ENCODE measurements around the gene TENT5A. TPM values are rescaled to one million over a fixed set of nuclear protein-coding genes. Genes with fewer than 3 reads are reported as not detected.

TENT5A gene
- total and polyA plus RNA-seq, 2 donors (not counting 3 experiments of a cell fraction or from before 2014, with no cell fraction given): 0.26 to 1.2 TPM

DNA sequence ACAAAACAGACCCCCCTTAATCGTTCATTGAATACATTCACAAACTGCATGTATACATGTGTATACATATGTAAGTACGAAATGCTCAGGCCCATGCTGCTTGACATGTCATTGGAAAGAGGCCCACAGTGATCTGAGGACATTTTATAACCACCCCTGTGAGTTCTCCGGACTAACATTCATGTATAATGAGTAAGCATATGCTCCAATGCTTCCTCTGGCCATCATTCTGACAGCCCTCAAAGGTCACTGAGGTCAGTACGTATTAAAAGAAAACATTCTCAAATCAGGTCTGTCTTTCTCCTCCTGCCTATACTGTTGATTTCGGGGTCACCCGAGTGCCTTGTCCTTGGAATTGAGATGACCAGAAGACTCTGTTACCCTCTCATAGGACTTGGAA lies 54.9 kb downstream of the TENT5A start:
- intact Hi-C loops (cut with micrococcal nuclease) (no loop called here), dilution Hi-C loops (cut with MboI; ENCODE audit: extremely low pct_ligation_motif_present, low sequenced_read_pairs) (no loop called here)
- TF ChIP-seq GATA2 (IDR thresholded peaks at IDR 0.05; ENCODE audit: insufficient read depth, insufficient read length, low read depth, low read length): no peak
- TF ChIP-seq, protein P1, sequence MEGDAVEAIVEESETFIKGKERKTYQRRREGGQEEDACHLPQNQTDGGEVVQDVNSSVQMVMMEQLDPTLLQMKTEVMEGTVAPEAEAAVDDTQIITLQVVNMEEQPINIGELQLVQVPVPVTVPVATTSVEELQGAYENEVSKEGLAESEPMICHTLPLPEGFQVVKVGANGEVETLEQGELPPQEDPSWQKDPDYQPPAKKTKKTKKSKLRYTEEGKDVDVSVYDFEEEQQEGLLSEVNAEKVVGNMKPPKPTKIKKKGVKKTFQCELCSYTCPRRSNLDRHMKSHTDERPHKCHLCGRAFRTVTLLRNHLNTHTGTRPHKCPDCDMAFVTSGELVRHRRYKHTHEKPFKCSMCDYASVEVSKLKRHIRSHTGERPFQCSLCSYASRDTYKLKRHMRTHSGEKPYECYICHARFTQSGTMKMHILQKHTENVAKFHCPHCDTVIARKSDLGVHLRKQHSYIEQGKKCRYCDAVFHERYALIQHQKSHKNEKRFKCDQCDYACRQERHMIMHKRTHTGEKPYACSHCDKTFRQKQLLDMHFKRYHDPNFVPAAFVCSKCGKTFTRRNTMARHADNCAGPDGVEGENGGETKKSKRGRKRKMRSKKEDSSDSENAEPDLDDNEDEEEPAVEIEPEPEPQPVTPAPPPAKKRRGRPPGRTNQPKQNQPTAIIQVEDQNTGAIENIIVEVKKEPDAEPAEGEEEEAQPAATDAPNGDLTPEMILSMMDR (IDR thresholded peaks at IDR 0.05; ENCODE audit: extremely low read depth in 1 of 2, insufficient read depth in 1 of 2, low read depth in 1 of 2, low read length in 2 of 2): no peak
- no peak for TF ChIP-seq EZH2 (IDR thresholded peaks at IDR 0.05; ENCODE audit: borderline replicate concordance, low read depth, low read length, severe bottlenecking)
- POLR2A ChIA-PET: no interaction called here
- CTCF ChIA-PET: no interaction called here
- DNase-seq (ENCODE audit: low read depth, low spot score) (no peak), FAIRE-seq (no peak)
- Histone ChIP-seq H3K27ac (ENCODE audit: insufficient read depth, low read depth, low read length) (no peak overlapping the region), H3K4me1 (ENCODE audit: control insufficient read depth, extremely low read depth, insufficient read depth, low read length) (no peaks in the 10 kb centered on the region), H3K9ac (replicated peaks; ENCODE audit: extremely low read depth, insufficient read depth, low read length) (no peak overlapping the region), H3K9me1 (replicated peaks; ENCODE audit: control insufficient read depth, extremely low read depth, insufficient read depth, low read length) (no peaks in the 10 kb centered on the region), H3K4me2 (ENCODE audit: insufficient read depth, low read length) (no peak overlapping the region), H3K79me2 (ENCODE audit: control insufficient read depth, insufficient read depth, low read length) (no peaks in the 10 kb centered on the region), H3K4me3 (replicated peaks in 1 of 3; ENCODE audit: insufficient read depth in 1 of 3, low read depth in 1 of 3, low read length in 3 of 3) (no peak overlapping the region), H2AFZ (ENCODE audit: low read depth, low read length) (peak overlapping the region; percentile 16), H3K36me3 (ENCODE audit: control insufficient read depth in 2 of 2, extremely low read depth in 1 of 2, insufficient read depth in 2 of 2, low read length in 2 of 2) (no peaks in the 10 kb centered on the region), H3K27me3 (ENCODE audit: control insufficient read depth in 2 of 2, insufficient read depth in 2 of 2, low read length in 2 of 2) (no peaks in the 10 kb centered on the region), H3K9me3 (replicated peaks; ENCODE audit: control insufficient read depth, insufficient read depth, low read length) (no peaks in the 10 kb centered on the region), H4K20me1 (replicated peaks; ENCODE audit: control insufficient read depth, extremely low read depth, insufficient read depth, low read length) (no peaks in the 10 kb centered on the region)
- no TSS peak for BruUV-seq (replicated peaks)

DNA sequence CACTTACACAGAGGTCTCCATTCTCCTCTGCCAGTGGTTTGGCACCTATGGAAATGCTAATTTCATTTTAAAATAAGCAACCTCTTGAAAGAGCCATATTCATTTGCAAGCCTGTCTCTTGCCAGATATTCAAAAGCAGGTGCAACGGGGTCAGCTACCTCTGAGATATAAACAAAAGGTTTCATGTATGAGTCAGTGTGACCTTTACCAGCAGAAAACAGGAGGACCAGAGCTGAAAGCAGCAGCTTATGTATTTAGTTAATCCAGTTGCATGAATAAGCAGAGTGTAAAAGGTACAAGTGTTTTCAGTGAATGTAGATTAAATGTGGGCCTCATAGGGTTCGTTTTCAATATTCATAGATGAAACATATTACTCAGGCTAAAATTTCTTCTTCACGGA lies 56.0 kb downstream of the TENT5A start:
- Histone ChIP-seq H3K4me3 (replicated peaks in 1 of 3; ENCODE audit: insufficient read depth in 1 of 3, low read depth in 1 of 3, low read length in 3 of 3) (no peak overlapping the region), H3K9ac (replicated peaks; ENCODE audit: extremely low read depth, insufficient read depth, low read length) (no peak overlapping the region), H3K4me2 (ENCODE audit: insufficient read depth, low read length) (no peak overlapping the region), H3K27me3 (ENCODE audit: control insufficient read depth in 2 of 2, insufficient read depth in 2 of 2, low read length in 2 of 2) (no peaks in the 10 kb centered on the region), H3K9me3 (replicated peaks; ENCODE audit: control insufficient read depth, insufficient read depth, low read length) (no peaks in the 10 kb centered on the region), H3K9me1 (replicated peaks; ENCODE audit: control insufficient read depth, extremely low read depth, insufficient read depth, low read length) (no peaks in the 10 kb centered on the region), H3K4me1 (ENCODE audit: control insufficient read depth, extremely low read depth, insufficient read depth, low read length) (no peaks in the 10 kb centered on the region), H3K27ac (ENCODE audit: insufficient read depth, low read depth, low read length) (no peak overlapping the region), H3K36me3 (ENCODE audit: control insufficient read depth in 2 of 2, extremely low read depth in 1 of 2, insufficient read depth in 2 of 2, low read length in 2 of 2) (no peaks in the 10 kb centered on the region), H3K79me2 (ENCODE audit: control insufficient read depth, insufficient read depth, low read length) (no peaks in the 10 kb centered on the region), H4K20me1 (replicated peaks; ENCODE audit: control insufficient read depth, extremely low read depth, insufficient read depth, low read length) (no peaks in the 10 kb centered on the region), H2AFZ (ENCODE audit: low read depth, low read length) (no peak overlapping the region)
- no TSS peak for BruUV-seq (replicated peaks)
- ChIA-PET CTCF (no interaction called here), POLR2A (no interaction called here)
- dilution Hi-C loops (cut with MboI; ENCODE audit: extremely low pct_ligation_motif_present, low sequenced_read_pairs): no loop called here
- peak; percentile 39 for DNase-seq (ENCODE audit: low read depth, low spot score)
- intact Hi-C loops (cut with micrococcal nuclease): no loop called here
- no peak for TF ChIP-seq GATA2 (IDR thresholded peaks at IDR 0.05; ENCODE audit: insufficient read depth, insufficient read length, low read depth, low read length)
- no peak for TF ChIP-seq FOS (IDR thresholded peaks at IDR 0.05; ENCODE audit: borderline replicate concordance, insufficient read depth, low read length)
- TF ChIP-seq MYC (IDR thresholded peaks at IDR 0.05; ENCODE audit: low read depth, low read length): no peak
- TF ChIP-seq POLR2AphosphoS5 (IDR thresholded peaks at IDR 0.05; ENCODE audit: insufficient read depth, low read depth, low read length): no peak
- TF ChIP-seq POLR2A (IDR thresholded peaks at IDR 0.05; ENCODE audit: low read depth, low read length): no peak
- TF ChIP-seq, protein P2, sequence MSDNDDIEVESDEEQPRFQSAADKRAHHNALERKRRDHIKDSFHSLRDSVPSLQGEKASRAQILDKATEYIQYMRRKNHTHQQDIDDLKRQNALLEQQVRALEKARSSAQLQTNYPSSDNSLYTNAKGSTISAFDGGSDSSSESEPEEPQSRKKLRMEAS (IDR thresholded peaks at IDR 0.05; ENCODE audit: insufficient read depth, insufficient read length): no peak
- TF ChIP-seq, protein P1 (IDR thresholded peaks at IDR 0.05; ENCODE audit: extremely low read depth in 1 of 2, insufficient read depth in 1 of 2, low read depth in 1 of 2, low read length in 2 of 2): no peak
- no peak for TF ChIP-seq EZH2 (IDR thresholded peaks at IDR 0.05; ENCODE audit: borderline replicate concordance, low read depth, low read length, severe bottlenecking)
- no peak for TF ChIP-seq JUN (IDR thresholded peaks at IDR 0.05; ENCODE audit: borderline replicate concordance, insufficient read depth, insufficient read length, low read depth)
- no peak for FAIRE-seq
